ENCODE results near the gene SLC35F1. TPM values are rescaled to one million over a fixed set of nuclear protein-coding genes. Genes with fewer than 3 reads are reported as not detected.

Gene SLC35F1
- total RNA-seq, 2 donors from 2014 or later = 1.1 to 1.3 TPM

- no peak overlapping the region for H3K4me3 ChIP-seq
- no peaks in the 10 kb centered on the region for H3K9me3 ChIP-seq
- no peaks in the 10 kb centered on the region for H3K36me3 ChIP-seq
- no peak for DNase-seq (ENCODE audit: low spot score)
- H3K27ac ChIP-seq = no peak overlapping the region
- H3K4me1 ChIP-seq = no peaks in the 10 kb centered on the region
- no peaks in the 10 kb centered on the region for H3K27me3 ChIP-seq
- TF ChIP-seq, protein P1, sequence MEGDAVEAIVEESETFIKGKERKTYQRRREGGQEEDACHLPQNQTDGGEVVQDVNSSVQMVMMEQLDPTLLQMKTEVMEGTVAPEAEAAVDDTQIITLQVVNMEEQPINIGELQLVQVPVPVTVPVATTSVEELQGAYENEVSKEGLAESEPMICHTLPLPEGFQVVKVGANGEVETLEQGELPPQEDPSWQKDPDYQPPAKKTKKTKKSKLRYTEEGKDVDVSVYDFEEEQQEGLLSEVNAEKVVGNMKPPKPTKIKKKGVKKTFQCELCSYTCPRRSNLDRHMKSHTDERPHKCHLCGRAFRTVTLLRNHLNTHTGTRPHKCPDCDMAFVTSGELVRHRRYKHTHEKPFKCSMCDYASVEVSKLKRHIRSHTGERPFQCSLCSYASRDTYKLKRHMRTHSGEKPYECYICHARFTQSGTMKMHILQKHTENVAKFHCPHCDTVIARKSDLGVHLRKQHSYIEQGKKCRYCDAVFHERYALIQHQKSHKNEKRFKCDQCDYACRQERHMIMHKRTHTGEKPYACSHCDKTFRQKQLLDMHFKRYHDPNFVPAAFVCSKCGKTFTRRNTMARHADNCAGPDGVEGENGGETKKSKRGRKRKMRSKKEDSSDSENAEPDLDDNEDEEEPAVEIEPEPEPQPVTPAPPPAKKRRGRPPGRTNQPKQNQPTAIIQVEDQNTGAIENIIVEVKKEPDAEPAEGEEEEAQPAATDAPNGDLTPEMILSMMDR (IDR thresholded peaks at IDR 0.05) = no peak
These were observed 31.4 kb downstream of the SLC35F1 start for GRCh38 chr6:117938311-117938995.

DNA sequence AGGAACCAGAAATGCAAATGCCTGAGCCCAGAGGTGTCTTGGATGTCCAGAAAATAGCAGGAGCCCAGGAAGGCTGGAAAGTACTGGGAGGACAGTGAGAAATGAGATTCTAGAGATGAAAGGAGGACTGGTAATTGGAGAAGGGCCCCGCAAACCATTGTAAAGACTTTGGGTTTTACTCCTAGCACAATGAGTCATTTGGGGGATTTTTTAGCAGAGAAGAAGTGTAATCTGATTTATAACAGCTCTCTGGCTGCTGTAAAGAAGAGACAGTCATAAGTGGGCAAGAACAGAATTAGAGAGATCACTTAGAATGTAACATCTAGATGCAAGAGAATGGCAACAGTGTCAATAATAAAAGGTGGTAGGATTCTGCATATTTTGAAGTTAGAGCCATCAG lies 40.2 kb downstream of the SLC35F1 start:
- H3K27ac ChIP-seq = no peak overlapping the region
- no peaks in the 10 kb centered on the region for H3K9me3 ChIP-seq
- TF ChIP-seq, protein P1 (IDR thresholded peaks at IDR 0.05) = no peak
- DNase-seq (ENCODE audit: low spot score) = no peak
- H3K4me1 ChIP-seq = no peaks in the 10 kb centered on the region
- no peaks in the 10 kb centered on the region for H3K36me3 ChIP-seq
- no peaks in the 10 kb centered on the region for H3K27me3 ChIP-seq
- H3K4me3 ChIP-seq = no peak overlapping the region

GRCh38 chr6:117951783-117952182 lies 44.7 kb downstream of the SLC35F1 start:
- H3K9me3 ChIP-seq = no peaks in the 10 kb centered on the region
- no peak for DNase-seq (ENCODE audit: low spot score)
- no peaks in the 10 kb centered on the region for H3K4me1 ChIP-seq
- H3K27me3 ChIP-seq = no peaks in the 10 kb centered on the region
- TF ChIP-seq, protein P1 (IDR thresholded peaks at IDR 0.05) = no peak
- no peak overlapping the region for H3K4me3 ChIP-seq
- no peaks in the 10 kb centered on the region for H3K36me3 ChIP-seq
- no peak overlapping the region for H3K27ac ChIP-seq

DNA sequence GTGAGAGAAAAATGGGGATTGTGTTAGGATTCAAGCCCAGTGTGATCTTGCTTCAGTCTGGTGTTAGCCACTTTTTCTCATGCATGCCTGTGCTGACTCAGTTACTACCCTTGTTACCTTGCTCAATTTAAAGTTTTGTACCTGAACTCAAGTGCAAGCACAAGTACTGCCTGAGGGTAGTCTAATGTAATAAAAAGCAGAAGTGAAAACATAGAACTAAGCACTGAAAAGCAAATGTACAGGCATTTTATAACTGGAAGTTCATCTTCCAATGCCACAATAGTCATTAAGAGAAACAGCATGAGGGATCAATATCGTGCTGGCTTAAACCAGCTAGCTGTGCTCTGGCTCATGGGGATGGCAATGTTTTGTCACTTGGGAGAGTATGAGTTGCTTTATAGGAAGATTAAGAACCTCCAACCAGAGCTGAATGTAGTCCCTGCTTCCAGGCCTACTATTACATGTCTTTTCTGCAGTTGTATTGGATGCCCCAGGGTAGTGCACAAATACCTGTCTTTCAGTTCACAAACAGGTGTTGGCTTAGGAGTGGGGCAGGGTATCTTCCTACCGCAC lies 48.7 kb downstream of the SLC35F1 start:
- TF ChIP-seq, protein P1 (IDR thresholded peaks at IDR 0.05) = no peak
- Histone ChIP-seq H3K9me3 (no peaks in the 10 kb centered on the region), H3K4me1 (no peaks in the 10 kb centered on the region), H3K4me3 (no peak overlapping the region), H3K27me3 (no peaks in the 10 kb centered on the region), H3K36me3 (no peaks in the 10 kb centered on the region), H3K27ac (no peak overlapping the region)
- DNase-seq (ENCODE audit: low spot score) = no peak

DNA sequence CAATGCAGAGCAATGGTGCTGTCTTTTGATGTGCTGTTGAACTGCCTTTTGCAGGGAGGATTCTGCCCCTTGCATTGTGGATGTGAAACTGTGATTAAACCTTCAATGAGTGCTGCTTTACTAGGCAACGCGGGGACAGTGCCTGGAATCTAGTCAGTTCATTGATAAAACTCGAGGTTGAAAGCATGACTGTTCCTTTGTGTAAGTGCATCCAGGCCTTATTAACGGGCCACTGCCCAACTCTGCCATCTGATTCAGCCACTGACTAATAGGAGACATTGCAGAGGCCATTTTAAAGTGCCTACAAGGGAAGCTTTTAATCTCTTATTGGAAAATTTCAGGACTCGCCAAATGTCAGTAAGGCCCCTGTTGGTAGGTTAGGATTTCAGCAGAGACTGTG lies 49.3 kb downstream of the SLC35F1 start:
- H3K27me3 ChIP-seq = no peaks in the 10 kb centered on the region
- H3K4me3 ChIP-seq = no peak overlapping the region
- TF ChIP-seq, protein P1 (IDR thresholded peaks at IDR 0.05) = no peak
- H3K36me3 ChIP-seq = no peaks in the 10 kb centered on the region
- no peak overlapping the region for H3K27ac ChIP-seq
- H3K4me1 ChIP-seq = no peaks in the 10 kb centered on the region
- H3K9me3 ChIP-seq = no peaks in the 10 kb centered on the region
- no peak for DNase-seq (ENCODE audit: low spot score)

- DNase-seq (ENCODE audit: low spot score) = no peak
- H3K27ac ChIP-seq = no peak overlapping the region
- TF ChIP-seq, protein P1 (IDR thresholded peaks at IDR 0.05) = no peak
- H3K4me3 ChIP-seq = no peak overlapping the region
- no peaks in the 10 kb centered on the region for H3K27me3 ChIP-seq
- H3K36me3 ChIP-seq = no peaks in the 10 kb centered on the region
- H3K4me1 ChIP-seq = no peaks in the 10 kb centered on the region
- H3K9me3 ChIP-seq = no peaks in the 10 kb centered on the region
These were observed 51.5 kb downstream of the SLC35F1 start for GRCh38 chr6:117958536-117958935.
